Fibroblast of skin of right biceps (primary cell): ENCODE results near the gene GRK5.

Source experiments
- DNase-seq: peaks from one replicate; pipeline ENCODE4 v3.0.0-alpha.2; 2013

The GRK5 gene

GRCh38 chr10:119347181-119347974 lies 140.0 kb downstream of the GRK5 start:
- DNase-seq, result no peak

- no peak for DNase-seq
These were observed 140.7 kb downstream of the GRK5 start for GRCh38 chr10:119348106-119348505.

- DNase-seq, result no peak
These were observed 141.3 kb downstream of the GRK5 start for GRCh38 chr10:119348516-119349240.

- DNase-seq, result no peak
These were observed 142.0 kb downstream of the GRK5 start for GRCh38 chr10:119349341-119349740.

- no peak for DNase-seq
These were observed 142.6 kb downstream of the GRK5 start for GRCh38 chr10:119349937-119350501.

GRCh38 chr10:119350502-119351097 lies 143.2 kb downstream of the GRK5 start:
- peak; percentile 43 for DNase-seq

- no peak for DNase-seq
These were observed 143.8 kb downstream of the GRK5 start for GRCh38 chr10:119351189-119351588.

GRCh38 chr10:119352042-119352441 lies 144.7 kb downstream of the GRK5 start:
- no peak for DNase-seq

GRCh38 chr10:119352807-119353206 lies 145.4 kb downstream of the GRK5 start:
- no peak for DNase-seq

- DNase-seq, result no peak
These were observed 146.1 kb downstream of the GRK5 start for GRCh38 chr10:119353421-119353820.

- no peak for DNase-seq
These were observed 148.6 kb downstream of the GRK5 start for GRCh38 chr10:119355930-119356329.

- no peak for DNase-seq
These were observed 150.2 kb downstream of the GRK5 start for GRCh38 chr10:119357412-119358151.

- no peak for DNase-seq
These were observed 150.8 kb downstream of the GRK5 start for GRCh38 chr10:119358152-119358512.

- DNase-seq, result no peak
These were observed 151.2 kb downstream of the GRK5 start for GRCh38 chr10:119358567-119358966.

GRCh38 chr10:119359025-119359424 lies 151.7 kb downstream of the GRK5 start:
- no peak for DNase-seq

- no peak for DNase-seq
These were observed 153.0 kb downstream of the GRK5 start for GRCh38 chr10:119360181-119360921.

GRCh38 chr10:119361037-119361436 lies 153.7 kb downstream of the GRK5 start:
- no peak for DNase-seq

GRCh38 chr10:119362122-119362521 lies 154.8 kb downstream of the GRK5 start:
- no peak for DNase-seq

- DNase-seq, result peak; percentile 37
These were observed 157.6 kb downstream of the GRK5 start for GRCh38 chr10:119364645-119365600.

- DNase-seq, result no peak
These were observed 158.6 kb downstream of the GRK5 start for GRCh38 chr10:119365773-119366599.
